K562 (cell line): ENCODE measurements around the gene MLYCD. TPM values are rescaled to one million over a fixed set of nuclear protein-coding genes. Genes with fewer than 3 reads are reported as not detected.

Source experiments
- ATF1 ChIP-seq, 2 experiments: fragments of 450-650 bp in 1 of 2; IDR thresholded peaks; 2 replicates each; pipeline ENCODE4 v1.6.1; 2016; ENCODE audit warnings: missing compliant biosample characterization in 1 of 2, missing genetic modification characterization in 1 of 2
- CEBPB ChIP-seq: fragments of 450-650 bp; IDR thresholded peaks from 2 replicates; pipeline ENCODE4 v1.6.1; 2016; ENCODE audit warnings: missing genetic modification characterization, missing compliant biosample characterization
- DACH1 ChIP-seq: fragments of 450-650 bp; IDR thresholded peaks from 2 replicates; pipeline ENCODE4 v1.6.1; 2018; ENCODE audit not compliant: partially characterized antibody
- DIDO1 ChIP-seq: fragments of 450-650 bp; IDR thresholded peaks from 2 replicates; pipeline ENCODE4 v1.6.1; 2016; ENCODE audit warnings: low read depth, missing biosample characterization, missing genetic modification characterization
- FOSL1 ChIP-seq: fragments of 200-800 bp; sonication (Bioruptor generic); conservative IDR thresholded peaks from 2 replicates; pipeline ENCODE4 v1.6.1; 2016; ENCODE audit warnings: missing genetic modification characterization, missing compliant biosample characterization
- HDAC1 ChIP-seq, 2 experiments: fragments of 450-650 bp; IDR thresholded peaks; 2 replicates each; pipeline ENCODE4 v1.6.1; 2016 to 2017; ENCODE audit warnings: inconsistent platforms in 1 of 2, mild to moderate bottlenecking in 1 of 2, moderate library complexity in 1 of 2
- NBN ChIP-seq: fragments of 450-650 bp; IDR thresholded peaks from 2 replicates; pipeline ENCODE4 v1.6.1; 2016; ENCODE audit warnings: low read depth, mild to moderate bottlenecking
- PML ChIP-seq: IDR thresholded peaks from 2 replicates; pipeline ENCODE4 v1.6.1; 2012; ENCODE audit warnings: low read length, inconsistent platforms
- SMAD4 ChIP-seq: fragments of 250-450 bp; sonication (Bioruptor Pico); conservative IDR thresholded peaks from 2 replicates; pipeline ENCODE4 v1.8.0; 2021; ENCODE audit warnings: inconsistent platforms, mild to moderate bottlenecking, moderate library complexity
- TAF7 ChIP-seq: fragments of 450-650 bp; IDR thresholded peaks from 2 replicates; pipeline ENCODE4 v1.6.1; 2016; ENCODE audit warnings: missing genetic modification characterization, missing compliant biosample characterization
- TAF9B ChIP-seq: fragments of 450-650 bp; IDR thresholded peaks from 2 replicates; pipeline ENCODE4 v1.6.1; 2018; ENCODE audit warnings: mild to moderate bottlenecking; ENCODE audit not compliant: partially characterized antibody
- TEAD4 ChIP-seq, 2 experiments: sonication (generic) in 1 of 2; formaldehyde crosslinking in 1 of 2; IDR thresholded peaks; 2 replicates each; pipeline versions ENCODE4 v1.6.1 to v1.8.0; 2012 to 2022; ENCODE audit warnings: borderline replicate concordance in 1 of 2, inconsistent platforms in 1 of 2, low read length in 1 of 2, mild to moderate bottlenecking in 1 of 2, missing genetic modification reagents in 1 of 2
- THRAP3 ChIP-seq: fragments of 450-650 bp; IDR thresholded peaks from 2 replicates; pipeline ENCODE4 v1.6.1; 2016; ENCODE audit warnings: mild to moderate bottlenecking, inconsistent platforms, borderline replicate concordance
- ZBED1 ChIP-seq: IDR thresholded peaks from 2 replicates; pipeline ENCODE4 v1.6.1; 2014
- ZFX ChIP-seq: sonication (generic); formaldehyde crosslinking; IDR thresholded peaks from 2 replicates; pipeline ENCODE4 v1.8.0; 2022; ENCODE audit warnings: mild to moderate bottlenecking, missing genetic modification reagents, moderate library complexity
- ZNF778 ChIP-seq: fragments of 450-650 bp; formaldehyde crosslinking; IDR thresholded peaks from 2 replicates; pipeline ENCODE4 v1.4.0; 2020; ENCODE audit warnings: mild to moderate bottlenecking, moderate library complexity
- polyA plus RNA-seq, 8 experiments: library from polyadenylated mRNA; depleted of rRNA in 4 of 8; stranded (reverse) in 5 of 8; unstranded in 3 of 8; fragments of >200 nt; fragmentation: Nextera tagmentation in 2 of 8; fragmentation: Illumina TruSeq in 1 of 8; extraction: Ambion mirVana in 2 of 8; extraction: Trizol in 1 of 8; gene quantifications; 2 replicates each; pipeline versions ENCODE4 v1.2.1 to v1.2.3, GENCODE V29; 2011 to 2014; ENCODE audit warnings: inconsistent platforms in 1 of 8, missing spikeins in 1 of 8
- total RNA-seq, 7 experiments: library from RNA; depleted of rRNA in 6 of 7; stranded (reverse); fragments of >200 nt in 6 of 7; fragmentation: Illumina TruSeq in 2 of 7; extraction: Trizol in 2 of 7; gene quantifications; 2 replicates each; pipeline versions ENCODE4 v1.2.1 to v1.2.3, GENCODE V29; 2011 to 2021; ENCODE audit warnings: low replicate concordance in 1 of 7
- TF ChIP-seq, protein P1 (sequence below): sonication (generic); IDR thresholded peaks from 2 replicates; pipeline ENCODE4 v1.6.1; 2016
- TF ChIP-seq, protein P2 (sequence below), 3 experiments: fragments of 200-800 bp in 1 of 3; sonication (Bioruptor generic) in 1 of 3; sonication (generic) in 1 of 3; formaldehyde crosslinking in 1 of 3; IDR thresholded peaks; 2 replicates each; pipeline versions ENCODE4 v1.6.1 to v1.8.0; 2016 to 2022; ENCODE audit warnings: mild to moderate bottlenecking in 2 of 3, missing compliant biosample characterization in 2 of 3, missing genetic modification characterization in 2 of 3, missing genetic modification reagents in 1 of 3
- TF ChIP-seq, protein P3 (sequence below), 2 experiments: IDR thresholded peaks in 1 of 2; conservative IDR thresholded peaks in 1 of 2; 2 replicates each; pipeline ENCODE4 v1.6.1; 2016; ENCODE audit warnings: low read depth in 2 of 2, mild to moderate bottlenecking in 1 of 2, missing compliant biosample characterization in 1 of 2, missing genetic modification characterization in 1 of 2, moderate library complexity in 1 of 2
- TF ChIP-seq, protein P4 (sequence below), 2 experiments: IDR thresholded peaks; 2 replicates each; pipeline ENCODE4 v1.6.1; 2011; ENCODE audit warnings: borderline replicate concordance in 1 of 2, control low read depth in 1 of 2, low read depth in 1 of 2, low read length in 1 of 2, mild to moderate bottlenecking in 1 of 2, mixed read lengths in 1 of 2, moderate library complexity in 1 of 2; ENCODE audit not compliant: insufficient read depth in 1 of 2, insufficient read length in 1 of 2, poor library complexity in 1 of 2, severe bottlenecking in 1 of 2; ENCODE audit errors: extremely low read depth in 1 of 2
- TF ChIP-seq, protein P5 (sequence below): fragments of 450-650 bp; IDR thresholded peaks from 2 replicates; pipeline ENCODE4 v1.6.1; 2016; ENCODE audit warnings: low read depth, mild to moderate bottlenecking, moderate library complexity

MLYCD gene
- total and polyA plus RNA-seq, 9 of the 15 experiments (the other 6 are each of a cell fraction or from before 2014, with no cell fraction given) = 0.15 to 2.0 (median 1.0) TPM

DNA sequence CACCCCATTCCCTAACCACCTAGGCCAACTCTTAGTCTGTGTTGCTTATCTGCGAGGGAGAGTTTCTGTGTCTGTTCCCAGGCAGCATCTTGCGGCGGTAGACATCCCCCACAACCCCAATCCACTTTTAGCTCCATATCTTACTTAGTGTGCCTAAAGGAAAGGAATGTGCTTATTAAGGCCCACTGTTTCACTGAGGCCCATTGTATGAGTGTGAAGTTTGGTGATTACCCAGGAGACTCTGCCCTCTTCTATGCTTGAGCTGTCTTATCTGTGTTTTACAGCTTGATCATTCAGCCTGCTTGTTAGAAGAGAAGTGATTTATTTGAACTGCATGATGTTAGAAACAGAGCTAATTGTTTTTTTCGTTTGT is 10.3 kb upstream of the MLYCD start (continued):
- TF ChIP-seq HDAC1 (IDR thresholded peaks at IDR 0.05) (peak; percentile 39 to 97; a peak in 2 of 4 replicates), ATF1 (CRISPR knock-in tag; IDR thresholded peaks at IDR 0.05) (no peak), ATF1 (tag; IDR thresholded peaks at IDR 0.05) (peak; percentile 39; the same call in 1 of the 2 replicates), CEBPB (tag) (no peak), TAF7 (no peak), PML (peak; percentile 84), DIDO1 (tag) (no peak), SMAD4 (CRISPR knock-in tag) (peak; percentile 95), DACH1 (peak; percentile 30), ZNF778 (CRISPR knock-in tag) (no peak), FOSL1 (tag) (0 out of 2 replicates have a peak, but pooled peaks have one; percentile 35), ZBED1 (peak; percentile 35; the same call in 1 of the 2 replicates), THRAP3 (no peak), TEAD4 (IDR thresholded peaks at IDR 0.05; ENCODE audit: low read length) (peak; percentile 93), TEAD4 (CRISPR knock-in tag; IDR thresholded peaks at IDR 0.05; ENCODE audit: borderline replicate concordance) (no peak), TAF9B (no peak), ZFX (CRISPR knock-in tag) (peak; percentile 28; the same call in 1 of the 2 replicates), NBN (peak; percentile 64; the same call in 1 of the 2 replicates)
- TF ChIP-seq, protein P1, sequence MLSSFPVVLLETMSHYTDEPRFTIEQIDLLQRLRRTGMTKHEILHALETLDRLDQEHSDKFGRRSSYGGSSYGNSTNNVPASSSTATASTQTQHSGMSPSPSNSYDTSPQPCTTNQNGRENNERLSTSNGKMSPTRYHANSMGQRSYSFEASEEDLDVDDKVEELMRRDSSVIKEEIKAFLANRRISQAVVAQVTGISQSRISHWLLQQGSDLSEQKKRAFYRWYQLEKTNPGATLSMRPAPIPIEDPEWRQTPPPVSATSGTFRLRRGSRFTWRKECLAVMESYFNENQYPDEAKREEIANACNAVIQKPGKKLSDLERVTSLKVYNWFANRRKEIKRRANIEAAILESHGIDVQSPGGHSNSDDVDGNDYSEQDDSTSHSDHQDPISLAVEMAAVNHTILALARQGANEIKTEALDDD = peak; percentile 42; the same call in 1 of the 2 replicates
- TF ChIP-seq, protein P2, sequence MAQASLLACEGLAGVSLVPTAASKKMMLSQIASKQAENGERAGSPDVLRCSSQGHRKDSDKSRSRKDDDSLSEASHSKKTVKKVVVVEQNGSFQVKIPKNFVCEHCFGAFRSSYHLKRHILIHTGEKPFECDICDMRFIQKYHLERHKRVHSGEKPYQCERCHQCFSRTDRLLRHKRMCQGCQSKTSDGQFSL (CRISPR knock-in tag; IDR thresholded peaks at IDR 0.05) = peak; percentile 67
- TF ChIP-seq, protein P2 (tag; IDR thresholded peaks at IDR 0.05) = peak in 1 of 2 experiments; percentile 47; a peak in 1 of 4 replicates
- TF ChIP-seq, protein P3, sequence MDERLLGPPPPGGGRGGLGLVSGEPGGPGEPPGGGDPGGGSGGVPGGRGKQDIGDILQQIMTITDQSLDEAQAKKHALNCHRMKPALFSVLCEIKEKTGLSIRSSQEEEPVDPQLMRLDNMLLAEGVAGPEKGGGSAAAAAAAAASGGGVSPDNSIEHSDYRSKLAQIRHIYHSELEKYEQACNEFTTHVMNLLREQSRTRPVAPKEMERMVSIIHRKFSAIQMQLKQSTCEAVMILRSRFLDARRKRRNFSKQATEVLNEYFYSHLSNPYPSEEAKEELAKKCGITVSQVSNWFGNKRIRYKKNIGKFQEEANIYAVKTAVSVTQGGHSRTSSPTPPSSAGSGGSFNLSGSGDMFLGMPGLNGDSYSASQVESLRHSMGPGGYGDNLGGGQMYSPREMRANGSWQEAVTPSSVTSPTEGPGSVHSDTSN (CRISPR knock-in tag; IDR thresholded peaks at IDR 0.05; ENCODE audit: low read depth) = no peak; the same call in 1 of the 2 replicates
- TF ChIP-seq, protein P3 (tag; conservative IDR thresholded peaks at IDR 0.05; ENCODE audit: low read depth) = peak; percentile 93
- TF ChIP-seq, protein P4, sequence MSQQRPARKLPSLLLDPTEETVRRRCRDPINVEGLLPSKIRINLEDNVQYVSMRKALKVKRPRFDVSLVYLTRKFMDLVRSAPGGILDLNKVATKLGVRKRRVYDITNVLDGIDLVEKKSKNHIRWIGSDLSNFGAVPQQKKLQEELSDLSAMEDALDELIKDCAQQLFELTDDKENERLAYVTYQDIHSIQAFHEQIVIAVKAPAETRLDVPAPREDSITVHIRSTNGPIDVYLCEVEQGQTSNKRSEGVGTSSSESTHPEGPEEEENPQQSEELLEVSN (IDR thresholded peaks at IDR 0.05; ENCODE audit: borderline replicate concordance in 1 of 2, extremely low read depth in 1 of 2, insufficient read depth in 1 of 2, insufficient read length in 1 of 2, low read depth in 1 of 2, low read length in 1 of 2, poor library complexity in 1 of 2, severe bottlenecking in 1 of 2) = no peak
- TF ChIP-seq, protein P5, sequence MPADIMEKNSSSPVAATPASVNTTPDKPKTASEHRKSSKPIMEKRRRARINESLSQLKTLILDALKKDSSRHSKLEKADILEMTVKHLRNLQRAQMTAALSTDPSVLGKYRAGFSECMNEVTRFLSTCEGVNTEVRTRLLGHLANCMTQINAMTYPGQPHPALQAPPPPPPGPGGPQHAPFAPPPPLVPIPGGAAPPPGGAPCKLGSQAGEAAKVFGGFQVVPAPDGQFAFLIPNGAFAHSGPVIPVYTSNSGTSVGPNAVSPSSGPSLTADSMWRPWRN = peak; percentile 87
